Spleen (tissue), 11 donors: Measurements from ENCODE around the gene PPDPF. TPM values are rescaled to one million over a fixed set of nuclear protein-coding genes. Genes with fewer than 3 reads are reported as not detected.

Experiments
- DNase-seq: peaks from one replicate; pipeline ENCODE4 v3.0.0-alpha.2; 2020
- H3K27ac ChIP-seq, 8 donors: fragments of 200-600 bp; sonication (generic) in 7 of 8; 1 replicate in 4 of 8; 2 replicates in 4 of 8; pipeline versions ENCODE4 v1.5.0 to v1.8.0; 2016 to 2021; ENCODE audit warnings: inconsistent platforms in 4 of 8, mild to moderate bottlenecking in 4 of 8, moderate library complexity in 1 of 8
- H3K27me3 ChIP-seq, 7 donors: fragments of 200-600 bp; sonication (generic) in 6 of 7; replicated peaks in 1 of 7; 1 replicate in 4 of 7; 2 replicates in 3 of 7; pipeline versions ENCODE4 v1.5.0 to v1.8.0; 2016 to 2021; ENCODE audit warnings: inconsistent platforms in 3 of 7, mild to moderate bottlenecking in 1 of 7
- H3K36me3 ChIP-seq, 6 donors: fragments of 200-600 bp; sonication (generic) in 5 of 6; 1 replicate in 4 of 6; 2 replicates in 2 of 6; pipeline versions ENCODE4 v1.5.0 to v1.8.0; 2016 to 2021; ENCODE audit warnings: inconsistent platforms in 2 of 6
- H3K4me1 ChIP-seq, 6 donors: fragments of 200-600 bp; sonication (generic) in 5 of 6; 1 replicate in 3 of 6; 2 replicates in 3 of 6; pipeline versions ENCODE4 v1.5.0 to v1.8.0; 2016 to 2021; ENCODE audit warnings: inconsistent platforms in 3 of 6
- H3K4me3 ChIP-seq, 8 donors: fragments of 200-600 bp; sonication (generic) in 7 of 8; 1 replicate in 4 of 8; 2 replicates in 4 of 8; pipeline versions ENCODE4 v1.5.0 to v1.8.0; 2016 to 2021; ENCODE audit warnings: inconsistent platforms in 4 of 8, mild to moderate bottlenecking in 4 of 8, moderate library complexity in 2 of 8
- H3K9me3 ChIP-seq, 8 donors: fragments of 200-600 bp; sonication (generic) in 7 of 8; 1 replicate in 4 of 8; 2 replicates in 4 of 8; pipeline versions ENCODE4 v1.5.0 to v1.8.0; 2016 to 2021; ENCODE audit warnings: inconsistent platforms in 4 of 8
- CTCF ChIP-seq, 11 experiments: fragments of 200-600 bp in 7 of 11; fragments of 450-650 bp in 4 of 11; sonication (generic) in 4 of 11; IDR thresholded peaks in 8 of 11; conservative IDR thresholded peaks in 3 of 11; 1 replicate in 7 of 11; 2 replicates in 4 of 11; pipeline versions ENCODE4 v1.4.0 to v1.8.0; 2016 to 2021; ENCODE audit warnings: antibody characterized with exemption in 11 of 11, inconsistent platforms in 4 of 11, mild to moderate bottlenecking in 1 of 11
- POLR2A ChIP-seq, 3 donors: fragments of 450-650 bp; IDR thresholded peaks; one replicate each; pipeline ENCODE4 v1.5.1; 2017; ENCODE audit warnings: antibody characterized with exemption in 3 of 3, mild to moderate bottlenecking in 1 of 3
- POLR2AphosphoS5 ChIP-seq, 3 donors: sonication (generic); formaldehyde crosslinking; IDR thresholded peaks; one replicate each; pipeline ENCODE4 v1.5.1; 2017; ENCODE audit warnings: antibody characterized with exemption in 3 of 3
- WGBS, 5 donors: extraction: QIAGEN DNeasy Blood & Tissue Kit in 3 of 5; methylation state at CpG; one replicate each; pipeline versions ENCODE4 v1.1.5 to v1.1.7; 2013 to 2018; 5-methylcytosine and 5-hydroxymethylcytosine counted together
- intact Hi-C: fragments of 100-400 bp; cut with DNase I; formaldehyde crosslinking; loops from one replicate; pipeline ENCODE4 v1.15.0; 2023; ENCODE audit warnings: low total_unique reads
- polyA plus RNA-seq, 3 donors: library from polyadenylated mRNA; stranded (reverse); fragments of 200-250 nt; gene quantifications; one replicate each; pipeline ENCODE4 v1.2.1, GENCODE V29; 2013
- total RNA-seq, 7 donors: library from RNA; depleted of rRNA in 3 of 7; stranded (reverse); fragments of >200 nt in 3 of 7; fragmentation: NEBNext Ultra II Directional in 4 of 7; extraction: Animal tissue kit (Norgen Biotek cat#: 25700) in 4 of 7; gene quantifications; one replicate each; pipeline versions ENCODE4 v1.1.0 to v1.2.1, GENCODE V29; 2016 to 2021
- donor health status: healthy with polysubstance abuse.
- donor health status: DM: no; HTN: no; CAD: no; lungs with moderate emphysema.
- donor health status: DM: no; HTN: no; CAD: no.
- donor health status: Bipolar disorder and iron deficiency.
- donor health status: healthy.
- donor health status: DM: no; HTN: no; CAD: no.
- donor health status: DM: yes; HTN: yes; CAD: no.

PPDPF gene
- total and polyA plus RNA-seq, 10 donors, result 68.8 to 275 (median 124) TPM

- H3K36me3 ChIP-seq, result peaks cover 0 to 20% (median 6%) of the 10 kb centered on the region in 6 donors
- intact Hi-C loops, result no loop called here
- no peak overlapping the region for H3K27ac ChIP-seq
- no peak for TF ChIP-seq POLR2A (IDR thresholded peaks at IDR 0.05)
- TF ChIP-seq CTCF (IDR thresholded peaks at IDR 0.05 in 8 of 11, conservative IDR thresholded peaks at IDR 0.05 in 3 of 11), result no peak
- TF ChIP-seq POLR2AphosphoS5 (IDR thresholded peaks at IDR 0.05), result no peak
- peaks cover 0 to 23% (median 7%) of the 10 kb centered on the region in 8 donors for H3K9me3 ChIP-seq
- peak; percentile 76 for DNase-seq
- H3K27me3 ChIP-seq, result peaks cover 0 to 23% (median 0%) of the 10 kb centered on the region in 7 donors
- WGBS, 5 donors, result 82 to 89% (median 85%) methylated on average over 11 to 20 of the region's 20 CpGs
- H3K4me3 ChIP-seq, result no peak overlapping the region
- H3K4me1 ChIP-seq, result peaks cover 14 to 44% (median 33%) of the 10 kb centered on the region in 6 donors
Observed at GRCh38 chr20:63518351-63518861, 2.2 kb upstream of the PPDPF start.

GRCh38 chr20:63518946-63519667 is 1.5 kb upstream of the PPDPF start:
- 75 to 89% (median 78%) methylated on average over 27 to 32 of the region's 32 CpGs for WGBS, 5 donors
- peak; percentile 82 for DNase-seq
- H3K4me1 ChIP-seq, result peaks cover 14 to 44% (median 33%) of the 10 kb centered on the region in 6 donors
- H3K9me3 ChIP-seq, result peaks cover 0 to 22% (median 11%) of the 10 kb centered on the region in 8 donors
- intact Hi-C loops, result no loop called here
- H3K27me3 ChIP-seq, result peaks cover 0 to 23% (median 0%) of the 10 kb centered on the region in 7 donors
- H3K36me3 ChIP-seq, result peaks cover 0 to 25% (median 8%) of the 10 kb centered on the region in 6 donors
- peak overlapping the region in 7 of 8 donors; percentile 92 to 96 (median 94) for H3K27ac ChIP-seq
- peak overlapping the region in 7 of 8 donors; percentile 81 to 97 (median 89) for H3K4me3 ChIP-seq
- TF ChIP-seq CTCF (IDR thresholded peaks at IDR 0.05 in 8 of 11, conservative IDR thresholded peaks at IDR 0.05 in 3 of 11), result no peak
- no peak for TF ChIP-seq POLR2AphosphoS5 (IDR thresholded peaks at IDR 0.05)
- no peak for TF ChIP-seq POLR2A (IDR thresholded peaks at IDR 0.05)

DNA sequence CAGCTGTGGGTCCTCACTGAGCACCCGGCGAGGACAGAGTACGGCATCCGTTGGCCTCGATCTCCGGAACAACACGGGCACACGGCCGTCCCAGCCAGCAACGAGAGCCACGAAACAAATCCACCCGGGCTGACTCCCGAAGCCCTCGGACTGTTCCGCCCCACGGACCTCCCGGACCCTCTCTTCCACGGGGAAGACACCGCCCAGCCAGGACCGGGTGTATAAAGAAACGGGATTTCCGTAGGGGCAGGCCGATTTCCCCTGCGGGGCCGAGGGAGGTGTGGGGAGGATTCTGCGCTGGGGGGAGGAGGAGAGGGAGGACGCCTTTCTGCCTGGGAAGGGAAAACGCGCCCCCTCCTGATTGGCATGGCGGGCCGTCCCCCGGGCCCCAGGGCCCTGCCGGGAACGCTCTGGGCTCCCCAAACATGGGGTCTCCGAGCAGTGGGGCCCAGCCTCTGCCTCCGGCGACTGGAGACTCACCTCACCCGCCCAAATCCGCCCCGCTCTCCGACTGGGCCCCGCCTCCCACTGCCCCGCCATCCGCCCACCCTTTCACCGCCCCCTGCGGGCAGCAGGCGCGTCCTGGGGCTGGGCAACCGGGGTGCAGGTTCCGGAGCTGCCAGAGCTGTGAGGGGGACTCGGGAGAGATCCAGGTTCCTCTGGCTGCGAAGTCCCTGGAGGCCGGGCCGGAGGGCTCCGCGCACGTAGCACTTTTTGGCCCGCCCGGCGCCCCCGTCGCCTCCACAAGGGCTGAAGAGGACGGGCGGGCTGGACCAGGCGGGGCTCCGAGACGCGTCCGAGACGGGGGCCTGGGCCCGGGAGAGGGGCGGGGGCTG is 679 bp upstream of the PPDPF start:
- intact Hi-C loops, result no loop called here
- Histone ChIP-seq H3K27me3 (peaks cover 0 to 23% (median 0%) of the 10 kb centered on the region in 7 donors), H3K27ac (peak overlapping the region; percentile 81 to 96 (median 94)), H3K4me3 (peak overlapping the region; percentile 78 to 97 (median 88)), H3K36me3 (peaks cover 0 to 25% (median 8%) of the 10 kb centered on the region in 6 donors), H3K9me3 (peaks cover 0 to 15% (median 8%) of the 10 kb centered on the region in 8 donors), H3K4me1 (peaks cover 14 to 44% (median 33%) of the 10 kb centered on the region in 6 donors)
- WGBS, 5 donors, result 0 to 3% (median 1%) methylated on average over 19 to 72 of the region's 72 CpGs
- peak; percentile 94 for DNase-seq
- TF ChIP-seq POLR2A (IDR thresholded peaks at IDR 0.05) (no peak), CTCF (IDR thresholded peaks at IDR 0.05 in 8 of 11, conservative IDR thresholded peaks at IDR 0.05 in 3 of 11) (peak in 7 of 11 experiments; percentile 2 to 47 (median 34)), POLR2AphosphoS5 (IDR thresholded peaks at IDR 0.05) (peak in 2 of 3 donors; percentile 55 to 68)
